Measurements from ENCODE around the gene ARHGAP9.

DNA sequence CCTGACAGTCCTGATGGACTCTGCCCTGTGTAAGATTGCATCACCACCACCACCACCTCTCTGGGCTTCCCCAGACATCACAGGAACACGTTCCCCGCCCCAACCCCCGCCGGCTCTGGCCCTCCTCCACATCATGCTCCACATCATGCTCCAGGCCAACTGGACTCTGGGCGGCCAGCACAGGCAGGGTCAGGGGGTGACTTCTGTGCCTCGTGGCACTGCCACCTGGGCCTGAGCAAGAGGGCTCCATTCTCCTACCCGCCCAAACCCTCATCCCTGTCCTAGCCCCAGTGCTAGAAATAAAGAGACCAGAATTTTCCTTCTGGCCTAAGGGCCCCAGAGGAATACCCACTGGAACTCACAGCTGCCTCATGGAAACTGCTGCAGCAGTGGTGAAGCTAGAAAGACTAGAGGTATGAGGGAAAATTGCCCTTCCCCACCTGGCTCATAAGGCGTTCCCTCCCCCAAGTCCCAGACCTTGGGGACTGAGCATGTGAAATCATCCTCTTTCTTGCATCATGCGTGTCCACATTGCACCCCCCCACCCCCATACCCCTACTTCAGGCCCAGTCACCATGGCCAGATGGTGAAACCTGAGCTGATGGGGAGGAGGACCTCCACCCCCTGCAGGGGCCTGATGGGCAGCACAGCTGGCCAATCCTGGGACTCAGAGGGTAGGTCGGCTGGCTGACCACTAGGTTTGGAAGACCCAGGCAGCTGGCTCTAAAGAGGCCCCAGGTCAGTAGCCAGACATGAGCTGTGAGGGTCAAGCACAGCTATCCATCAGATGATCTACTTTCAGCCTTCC, 24.9 kb downstream of the ARHGAP9 start, which contains the start of gene INHBE:
- TF ChIP-seq, protein P1, sequence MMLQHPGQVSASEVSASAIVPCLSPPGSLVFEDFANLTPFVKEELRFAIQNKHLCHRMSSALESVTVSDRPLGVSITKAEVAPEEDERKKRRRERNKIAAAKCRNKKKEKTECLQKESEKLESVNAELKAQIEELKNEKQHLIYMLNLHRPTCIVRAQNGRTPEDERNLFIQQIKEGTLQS (IDR thresholded peaks at IDR 0.05; ENCODE audit: insufficient read depth, low read depth, low read length): 0 out of 2 replicates have a peak, but pooled peaks have one; percentile 34
- TF ChIP-seq, protein P2, sequence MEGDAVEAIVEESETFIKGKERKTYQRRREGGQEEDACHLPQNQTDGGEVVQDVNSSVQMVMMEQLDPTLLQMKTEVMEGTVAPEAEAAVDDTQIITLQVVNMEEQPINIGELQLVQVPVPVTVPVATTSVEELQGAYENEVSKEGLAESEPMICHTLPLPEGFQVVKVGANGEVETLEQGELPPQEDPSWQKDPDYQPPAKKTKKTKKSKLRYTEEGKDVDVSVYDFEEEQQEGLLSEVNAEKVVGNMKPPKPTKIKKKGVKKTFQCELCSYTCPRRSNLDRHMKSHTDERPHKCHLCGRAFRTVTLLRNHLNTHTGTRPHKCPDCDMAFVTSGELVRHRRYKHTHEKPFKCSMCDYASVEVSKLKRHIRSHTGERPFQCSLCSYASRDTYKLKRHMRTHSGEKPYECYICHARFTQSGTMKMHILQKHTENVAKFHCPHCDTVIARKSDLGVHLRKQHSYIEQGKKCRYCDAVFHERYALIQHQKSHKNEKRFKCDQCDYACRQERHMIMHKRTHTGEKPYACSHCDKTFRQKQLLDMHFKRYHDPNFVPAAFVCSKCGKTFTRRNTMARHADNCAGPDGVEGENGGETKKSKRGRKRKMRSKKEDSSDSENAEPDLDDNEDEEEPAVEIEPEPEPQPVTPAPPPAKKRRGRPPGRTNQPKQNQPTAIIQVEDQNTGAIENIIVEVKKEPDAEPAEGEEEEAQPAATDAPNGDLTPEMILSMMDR (IDR thresholded peaks at IDR 0.05; ENCODE audit: control extremely low read depth in 1 of 3, insufficient read depth in 1 of 3, low read depth in 1 of 3, low read length in 3 of 3): no peak

Measured in H1 (cell line).